Astrocyte (in vitro differentiated cells and primary cell): ENCODE measurements around the gene RPL3. TPM values are rescaled to one million over a fixed set of nuclear protein-coding genes. Genes with fewer than 3 reads are reported as not detected.

ENCODE experiments used
- DNase-seq: peaks from one replicate; pipeline ENCODE4 v3.0.0-alpha.2; 2010; ENCODE audit warnings: low read depth
- FAIRE-seq: peaks from 2 replicates; lab custom pipeline; 2011; peaks lifted over from hg19 to GRCh38; lab: Jason Lieb, UNC
- H2AFZ ChIP-seq: 2 replicates; pipeline ENCODE4 v1.6.0; 2012; ENCODE audit warnings: low read depth, low read length, inconsistent platforms
- H3K27ac ChIP-seq: 2 replicates; pipeline ENCODE4 v1.5.1; 2011; ENCODE audit warnings: low read depth, low read length, inconsistent platforms
- H3K27me3 ChIP-seq: 2 replicates; pipeline ENCODE4 v1.6.0; 2011; ENCODE audit warnings: low read length, inconsistent platforms; ENCODE audit not compliant: insufficient read depth
- H3K36me3 ChIP-seq: 2 replicates; pipeline ENCODE4 v1.5.1; 2011; ENCODE audit warnings: low read length, inconsistent platforms; ENCODE audit not compliant: insufficient read depth
- H3K4me1 ChIP-seq: 2 replicates; pipeline ENCODE4 v1.5.1; 2011; ENCODE audit warnings: low read length, inconsistent platforms; ENCODE audit not compliant: insufficient read depth
- H3K4me2 ChIP-seq: 2 replicates; pipeline ENCODE4 v1.6.0; 2012; ENCODE audit warnings: low read length, inconsistent platforms
- H3K4me3 ChIP-seq: 2 replicates; pipeline ENCODE4 v1.5.1; 2011; ENCODE audit warnings: low read depth, mild to moderate bottlenecking, low read length, inconsistent platforms; ENCODE audit not compliant: insufficient read depth
- H3K79me2 ChIP-seq: 2 replicates; pipeline ENCODE4 v1.6.0; 2012; ENCODE audit warnings: mild to moderate bottlenecking, low read length, inconsistent platforms; ENCODE audit not compliant: insufficient read depth
- H3K9ac ChIP-seq: 2 replicates; pipeline ENCODE4 v1.6.0; 2012; ENCODE audit warnings: mild to moderate bottlenecking, low read length, inconsistent platforms
- H3K9me3 ChIP-seq: 2 replicates; pipeline ENCODE4 v1.5.1; 2012; ENCODE audit warnings: low read depth, mild to moderate bottlenecking, low read length, inconsistent platforms; ENCODE audit not compliant: insufficient read depth
- H4K20me1 ChIP-seq: 2 replicates; pipeline ENCODE4 v1.6.0; 2012; ENCODE audit warnings: low read length, inconsistent platforms; ENCODE audit not compliant: insufficient read depth
- H3K27ac Mint-ChIP-seq: one replicate; pipeline ENCODE4 v1.8.0; 2021; ENCODE audit warnings: mild to moderate bottlenecking, mixed read lengths; ENCODE audit not compliant: unreplicated experiment
- H3K27me3 Mint-ChIP-seq: one replicate; pipeline ENCODE4 v1.8.0; 2021; ENCODE audit warnings: low read depth, mixed read lengths; ENCODE audit not compliant: unreplicated experiment
- H3K36me3 Mint-ChIP-seq: one replicate; pipeline ENCODE4 v1.8.0; 2021; ENCODE audit warnings: low read depth, mixed read lengths; ENCODE audit not compliant: unreplicated experiment
- H3K4me1 Mint-ChIP-seq: one replicate; pipeline ENCODE4 v1.8.0; 2021; ENCODE audit warnings: low read depth, mixed read lengths; ENCODE audit not compliant: unreplicated experiment
- H3K4me3 Mint-ChIP-seq: one replicate; pipeline ENCODE4 v1.8.0; 2021; ENCODE audit warnings: mild to moderate bottlenecking, moderate library complexity, mixed read lengths; ENCODE audit not compliant: unreplicated experiment
- H3K9me3 Mint-ChIP-seq: one replicate; pipeline ENCODE4 v1.8.0; 2021; ENCODE audit warnings: mild to moderate bottlenecking, mixed read lengths; ENCODE audit not compliant: unreplicated experiment
- CTCF ChIP-seq: IDR thresholded peaks from 2 replicates; pipeline ENCODE4 v1.5.1; 2011; ENCODE audit warnings: low read depth, mild to moderate bottlenecking, inconsistent platforms, low read length, moderate library complexity; ENCODE audit not compliant: insufficient read depth
- EZH2 ChIP-seq: IDR thresholded peaks from 2 replicates; pipeline ENCODE4 v1.6.1; 2012; ENCODE audit warnings: mild to moderate bottlenecking, low read length, inconsistent platforms; ENCODE audit not compliant: insufficient read depth
- total RNA-seq: library from RNA; stranded (reverse); gene quantifications from 2 replicates; pipeline ENCODE4 v1.2.1, GENCODE V29; 2021

Gene RPL3
- total RNA-seq, 1 donor from 2014 or later, result 1,182 TPM

DNA sequence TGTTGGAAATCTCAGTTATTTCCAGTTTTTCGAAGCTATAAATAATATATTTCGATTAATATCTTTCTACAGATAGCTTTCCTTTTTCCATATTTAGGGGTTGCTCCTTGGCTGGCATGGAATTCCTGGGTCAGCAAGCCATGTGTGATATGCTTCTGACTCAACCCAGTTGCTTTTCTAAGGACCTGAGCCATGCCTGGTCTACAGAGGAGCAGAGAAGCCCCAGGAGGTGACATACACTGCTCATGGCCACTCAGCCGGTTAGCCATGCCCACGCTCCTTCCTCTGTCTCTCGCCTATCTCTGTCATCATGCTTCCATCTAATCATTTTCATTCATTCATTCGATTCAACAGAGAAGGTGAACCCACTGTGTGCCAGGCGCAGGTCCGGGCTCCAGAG is 51.4 kb downstream of the RPL3 start:
- Histone ChIP-seq H3K4me3 (no peak overlapping the region), H3K4me2 (no peak overlapping the region), H3K4me1 (peaks cover 5% of the 10 kb centered on the region), H3K9ac (no peak overlapping the region), H3K36me3 (no peaks in the 10 kb centered on the region), H3K27ac (no peak overlapping the region), H3K79me2 (no peaks in the 10 kb centered on the region), H3K9me3 (peaks cover 3% of the 10 kb centered on the region), H2AFZ (no peak overlapping the region), H4K20me1 (no peaks in the 10 kb centered on the region), H3K27me3 (no peaks in the 10 kb centered on the region)
- Mint-ChIP-seq H3K36me3 (no peaks in the 10 kb centered on the region), H3K27ac (no peak overlapping the region), H3K9me3 (peaks cover 5% of the 10 kb centered on the region), H3K27me3 (peaks cover 2% of the 10 kb centered on the region), H3K4me3 (no peak overlapping the region), H3K4me1 (peaks cover 3% of the 10 kb centered on the region)
- FAIRE-seq, result no peak
- TF ChIP-seq CTCF, result no peak
- TF ChIP-seq EZH2, result no peak
- no peak for DNase-seq

GRCh38 chr22:39266398-39267030 is 52.9 kb downstream of the RPL3 start:
- Histone ChIP-seq H3K9me3 (peaks cover 10% of the 10 kb centered on the region), H3K27ac (no peak overlapping the region), H2AFZ (no peak overlapping the region), H3K4me3 (no peak overlapping the region), H3K36me3 (no peaks in the 10 kb centered on the region), H3K27me3 (no peaks in the 10 kb centered on the region), H4K20me1 (no peaks in the 10 kb centered on the region), H3K4me1 (peaks cover 5% of the 10 kb centered on the region), H3K79me2 (no peaks in the 10 kb centered on the region), H3K9ac (no peak overlapping the region), H3K4me2 (no peak overlapping the region)
- DNase-seq, result no peak
- H3K36me3 Mint-ChIP-seq, result no peaks in the 10 kb centered on the region
- peaks cover 17% of the 10 kb centered on the region for H3K9me3 Mint-ChIP-seq
- H3K4me1 Mint-ChIP-seq, result peaks cover 3% of the 10 kb centered on the region
- H3K27me3 Mint-ChIP-seq, result no peaks in the 10 kb centered on the region
- no peak overlapping the region for H3K27ac Mint-ChIP-seq
- no peak overlapping the region for H3K4me3 Mint-ChIP-seq
- no peak for FAIRE-seq
- TF ChIP-seq EZH2 (no peak), CTCF (no peak)

DNA sequence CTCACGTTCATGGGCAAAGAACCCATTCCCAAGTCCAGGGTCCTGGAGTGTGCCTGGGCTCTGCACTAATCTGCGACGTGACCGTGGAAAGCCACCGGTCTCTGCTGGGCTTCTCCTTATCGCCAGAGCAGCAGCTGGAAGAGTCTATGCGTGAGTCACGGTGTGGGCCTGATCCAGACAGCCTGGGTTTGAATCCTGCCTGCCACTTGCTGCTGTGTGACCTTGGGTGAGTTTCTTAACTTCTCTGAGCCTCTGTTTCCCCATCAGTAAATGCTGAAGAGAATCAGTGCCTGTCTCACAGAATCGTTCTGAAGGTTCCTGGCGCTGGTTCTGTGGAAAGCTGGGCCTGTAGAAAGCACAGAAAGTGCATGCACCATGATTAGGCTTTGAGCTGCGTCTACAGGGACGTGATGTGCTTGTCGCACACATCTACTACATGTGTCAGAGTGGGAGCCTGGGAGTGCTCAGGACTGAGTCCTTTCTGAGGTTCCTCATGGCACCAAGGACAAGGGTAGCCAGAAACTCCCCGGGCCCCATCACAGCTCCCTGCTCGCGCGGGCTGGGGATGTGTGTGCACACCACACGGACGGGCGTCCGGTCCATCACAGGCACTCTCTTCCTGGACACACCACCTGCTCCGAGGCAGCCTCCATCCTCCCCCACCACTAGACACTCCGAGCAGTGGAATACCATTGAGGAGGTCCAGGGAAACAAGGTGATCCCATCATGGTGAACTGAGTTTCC is 54.1 kb downstream of the RPL3 start:
- no peak for FAIRE-seq

More for the DNA sequence above, 54.1 kb downstream of the RPL3 start:
- Histone ChIP-seq H3K36me3 (no peaks in the 10 kb centered on the region), H3K4me3 (no peak overlapping the region), H3K4me1 (peaks cover 5% of the 10 kb centered on the region), H3K79me2 (no peaks in the 10 kb centered on the region), H3K9me3 (peaks cover 12% of the 10 kb centered on the region), H3K4me2 (no peak overlapping the region), H4K20me1 (no peaks in the 10 kb centered on the region), H3K27me3 (no peaks in the 10 kb centered on the region), H3K27ac (no peak overlapping the region), H2AFZ (no peak overlapping the region), H3K9ac (no peak overlapping the region)
- DNase-seq, result no peak
- Mint-ChIP-seq H3K27ac (no peak overlapping the region), H3K9me3 (peaks cover 20% of the 10 kb centered on the region), H3K36me3 (no peaks in the 10 kb centered on the region), H3K4me3 (peak overlapping the region; percentile 34), H3K4me1 (peaks cover 3% of the 10 kb centered on the region), H3K27me3 (no peaks in the 10 kb centered on the region)
- TF ChIP-seq EZH2, result no peak
- TF ChIP-seq CTCF, result no peak
